NB4 (cell line): ENCODE measurements around the gene PCSK2.

ENCODE experiments used
- DNase-seq: peaks from one replicate; pipeline ENCODE4 v3.0.0; 2010; ENCODE audit warnings: low read depth
- H3K4me3 ChIP-seq: one replicate; pipeline ENCODE4 v1.5.1; 2011; ENCODE audit warnings: mild to moderate bottlenecking, low read depth, low read length, moderate library complexity
- CTCF ChIP-seq: IDR thresholded peaks from one replicate; pipeline ENCODE4 v1.5.1; 2012; ENCODE audit warnings: low read depth, low read length
- MAX ChIP-seq: IDR thresholded peaks from 2 replicates; pipeline ENCODE4 v1.6.1; 2011; ENCODE audit warnings: low read depth, low read length
- MYC ChIP-seq: IDR thresholded peaks from 2 replicates; pipeline ENCODE4 v1.6.1; 2011; ENCODE audit warnings: low read depth, low read length
- POLR2A ChIP-seq: IDR thresholded peaks from 2 replicates; pipeline ENCODE4 v1.6.1; 2011; ENCODE audit warnings: mild to moderate bottlenecking; ENCODE audit not compliant: insufficient read length; ENCODE audit errors: extremely low read depth

The PCSK2 gene

GRCh38 chr20:17471606-17472187 lies 244.9 kb downstream of the PCSK2 start:
- TF ChIP-seq MAX (no peak), POLR2A (no peak), MYC (no peak), CTCF (no peak)
- DNase-seq: no peak
- H3K4me3 ChIP-seq: no peak overlapping the region

- no peak for DNase-seq
- TF ChIP-seq POLR2A (no peak), CTCF (no peak), MYC (no peak), MAX (no peak)
- no peak overlapping the region for H3K4me3 ChIP-seq
These were observed 246.8 kb downstream of the PCSK2 start for GRCh38 chr20:17473659-17474058.

GRCh38 chr20:17479063-17479657 lies 252.3 kb downstream of the PCSK2 start:
- no peak overlapping the region for H3K4me3 ChIP-seq
- DNase-seq: no peak
- no peak for TF ChIP-seq POLR2A
- TF ChIP-seq MYC: no peak
- no peak for TF ChIP-seq MAX
- TF ChIP-seq CTCF: no peak

- DNase-seq: no peak
- no peak for TF ChIP-seq CTCF
- TF ChIP-seq MYC: no peak
- no peak for TF ChIP-seq POLR2A
- TF ChIP-seq MAX: no peak
- no peak overlapping the region for H3K4me3 ChIP-seq
These were observed 253.9 kb downstream of the PCSK2 start for GRCh38 chr20:17480696-17481095.

GRCh38 chr20:17481661-17482060 lies 254.8 kb downstream of the PCSK2 start:
- no peak overlapping the region for H3K4me3 ChIP-seq
- no peak for TF ChIP-seq MYC
- no peak for TF ChIP-seq MAX
- TF ChIP-seq CTCF: no peak
- no peak for TF ChIP-seq POLR2A
- no peak for DNase-seq
